Liver (tissue), 9 donors: ENCODE measurements around the gene TARS2. TPM values are rescaled to one million over a fixed set of nuclear protein-coding genes. Genes with fewer than 3 reads are reported as not detected.

ENCODE experiments used
- DNase-seq: peaks from one replicate; pipeline ENCODE4 v3.0.0-alpha.2; 2017; ENCODE audit warnings: low spot score
- H3K27ac ChIP-seq, 2 donors: one replicate each; pipeline ENCODE4 v1.7.0; 2013; ENCODE audit warnings: inconsistent platforms in 2 of 2, low read length in 2 of 2, control low read depth in 1 of 2, low read depth in 1 of 2, mild to moderate bottlenecking in 1 of 2
- H3K27me3 ChIP-seq, 4 donors: one replicate each; pipeline versions ENCODE4 v1.6.1 to v1.7.0; 2013; ENCODE audit warnings: low read length in 3 of 4, inconsistent platforms in 1 of 4, mild to moderate bottlenecking in 1 of 4, moderate library complexity in 1 of 4; ENCODE audit not compliant: control insufficient read depth in 4 of 4, insufficient read depth in 4 of 4
- H3K36me3 ChIP-seq, 4 donors: one replicate each; pipeline versions ENCODE4 v1.6.1 to v1.7.0; 2013; ENCODE audit warnings: low read length in 3 of 4, mild to moderate bottlenecking in 3 of 4, low read depth in 1 of 4, moderate library complexity in 1 of 4; ENCODE audit not compliant: control insufficient read depth in 4 of 4, insufficient read depth in 3 of 4
- H3K4me1 ChIP-seq, 4 donors: one replicate each; pipeline versions ENCODE4 v1.6.1 to v1.7.0; 2013; ENCODE audit warnings: low read length in 3 of 4, mild to moderate bottlenecking in 3 of 4, moderate library complexity in 1 of 4; ENCODE audit not compliant: control insufficient read depth in 4 of 4, insufficient read depth in 4 of 4
- H3K4me3 ChIP-seq, 3 donors: one replicate each; pipeline versions ENCODE4 v1.6.1 to v1.7.0; 2013; ENCODE audit warnings: low read length in 3 of 3, control low read depth in 1 of 3, low read depth in 1 of 3, mild to moderate bottlenecking in 1 of 3
- H3K9ac ChIP-seq, 2 donors: one replicate each; pipeline ENCODE4 v1.7.0; 2013; ENCODE audit warnings: low read length in 2 of 2, mild to moderate bottlenecking in 2 of 2, moderate library complexity in 2 of 2, control low read depth in 1 of 2, low read depth in 1 of 2
- H3K9me3 ChIP-seq, 4 donors: one replicate each; pipeline versions ENCODE4 v1.6.1 to v1.7.0; 2013; ENCODE audit warnings: low read length in 3 of 4; ENCODE audit not compliant: control insufficient read depth in 4 of 4
- EGR1 ChIP-seq, 2 donors: IDR thresholded peaks; 2 replicates each; pipeline ENCODE4 v1.6.1; 2016 to 2018; ENCODE audit warnings: antibody characterized with exemption in 2 of 2, low read depth in 2 of 2
- FOXA1 ChIP-seq: IDR thresholded peaks from 2 replicates; pipeline ENCODE4 v1.6.1; 2016; ENCODE audit warnings: antibody characterized with exemption
- FOXA2 ChIP-seq: IDR thresholded peaks from 2 replicates; pipeline ENCODE4 v1.6.1; 2016; ENCODE audit warnings: antibody characterized with exemption
- GABPA ChIP-seq, 2 donors: IDR thresholded peaks in 1 of 2; conservative IDR thresholded peaks in 1 of 2; 2 replicates each; pipeline ENCODE4 v1.6.1; 2016; ENCODE audit warnings: antibody characterized with exemption in 2 of 2, mild to moderate bottlenecking in 1 of 2, moderate library complexity in 1 of 2
- HNF4A ChIP-seq, 2 donors: conservative IDR thresholded peaks; 2 replicates each; pipeline ENCODE4 v1.6.1; 2016; ENCODE audit warnings: antibody characterized with exemption in 2 of 2, mild to moderate bottlenecking in 2 of 2
- HNF4G ChIP-seq: IDR thresholded peaks from 2 replicates; pipeline ENCODE4 v1.6.1; 2016; ENCODE audit warnings: antibody characterized with exemption
- JUND ChIP-seq, 2 donors: IDR thresholded peaks; 2 replicates each; pipeline ENCODE4 v1.6.1; 2016; ENCODE audit warnings: antibody characterized with exemption in 2 of 2
- RXRA ChIP-seq, 2 donors: IDR thresholded peaks; 2 replicates each; pipeline ENCODE4 v1.6.1; 2017 to 2018; ENCODE audit warnings: antibody characterized with exemption in 2 of 2, mild to moderate bottlenecking in 1 of 2
- SP1 ChIP-seq: IDR thresholded peaks from 2 replicates; pipeline ENCODE4 v1.6.1; 2018; ENCODE audit warnings: antibody characterized with exemption, mild to moderate bottlenecking
- TAF1 ChIP-seq: conservative IDR thresholded peaks from 2 replicates; pipeline ENCODE4 v1.6.1; 2016; ENCODE audit warnings: antibody characterized with exemption, mild to moderate bottlenecking
- YY1 ChIP-seq: IDR thresholded peaks from 2 replicates; pipeline ENCODE4 v1.6.1; 2016; ENCODE audit warnings: antibody characterized with exemption, mild to moderate bottlenecking
- WGBS: extraction: QIAGEN DNeasy Blood & Tissue Kit; methylation state at CpG from one replicate; pipeline ENCODE4 v1.1.7; 2013; 5-methylcytosine and 5-hydroxymethylcytosine counted together
- polyA plus RNA-seq, 2 donors: library from polyadenylated mRNA; stranded (reverse) in 1 of 2; unstranded in 1 of 2; fragments of 200-250 nt in 1 of 2; fragments of >200 nt in 1 of 2; fragmentation: Nextera tagmentation in 1 of 2; extraction: Ambion mirVana in 1 of 2; gene quantifications; one replicate each; pipeline versions ENCODE4 v1.2.1 to v1.2.3, GENCODE V29; 2013 to 2015
- total RNA-seq, 2 donors: library from RNA; depleted of rRNA; stranded (reverse); fragments of >200 nt; gene quantifications; one replicate each; pipeline ENCODE4 v1.2.3, GENCODE V29; 2014
- TF ChIP-seq, protein P1 (sequence below): IDR thresholded peaks from 2 replicates; pipeline ENCODE4 v1.6.1; 2016; ENCODE audit warnings: antibody characterized with exemption
- TF ChIP-seq, protein P2 (sequence below): IDR thresholded peaks from 2 replicates; pipeline ENCODE4 v1.6.1; 2016; ENCODE audit warnings: antibody characterized with exemption
- TF ChIP-seq, protein P3 (sequence below): IDR thresholded peaks from 2 replicates; pipeline ENCODE4 v1.6.1; 2016; ENCODE audit warnings: antibody characterized with exemption, mild to moderate bottlenecking
- TF ChIP-seq, protein P4 (sequence below): fragments of 150-350 bp; IDR thresholded peaks from 2 replicates; pipeline ENCODE4 v1.5.1; 2017; ENCODE audit warnings: improper control_type of control experiment, low read depth, low read length; ENCODE audit not compliant: missing input control
- TF ChIP-seq, protein P5 (sequence below): IDR thresholded peaks from 2 replicates; pipeline ENCODE4 v1.6.1; 2016; ENCODE audit warnings: antibody characterized with exemption
- donor health status: healthy.
- donor health status: healthy.
- donor health status: healthy.
- donor health status: healthy.
- donor health status: healthy.

The TARS2 gene
- total and polyA plus RNA-seq, 4 donors, result 10.9 to 20.8 (median 18.6) TPM

DNA sequence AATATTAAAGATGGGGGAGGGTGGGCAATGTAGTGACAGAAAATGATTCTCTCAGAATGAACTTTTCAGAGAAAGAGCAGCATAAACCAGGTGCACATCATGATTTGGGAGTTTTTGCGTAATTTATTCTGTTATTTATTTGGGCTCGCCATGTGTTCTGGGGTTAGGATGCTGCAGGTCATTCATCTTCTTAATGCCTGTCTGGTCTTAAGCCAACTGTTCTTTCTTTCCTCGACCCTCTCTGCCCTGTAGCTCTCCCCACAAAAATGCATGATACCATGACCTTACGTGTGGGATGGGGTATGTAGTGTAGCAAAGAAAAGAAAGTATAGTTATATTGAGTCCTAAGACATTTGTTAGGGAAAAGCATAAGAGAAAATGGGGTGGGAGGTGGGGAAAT lies 12.3 kb upstream of the TARS2 start:
- Histone ChIP-seq H3K27me3 (no peaks in the 10 kb centered on the region), H3K36me3 (peaks cover 5 to 20% (median 14%) of the 10 kb centered on the region in 4 donors), H3K4me3 (no peak overlapping the region), H3K9me3 (no peaks in the 10 kb centered on the region), H3K4me1 (peaks cover 16 to 49% (median 41%) of the 10 kb centered on the region in 4 donors), H3K27ac (peak overlapping the region in 1 of 2 donors; percentile 68), H3K9ac (no peak overlapping the region)
- TF ChIP-seq RXRA (IDR thresholded peaks at IDR 0.05), result peak; percentile 64 to 91
- TF ChIP-seq, protein P1, sequence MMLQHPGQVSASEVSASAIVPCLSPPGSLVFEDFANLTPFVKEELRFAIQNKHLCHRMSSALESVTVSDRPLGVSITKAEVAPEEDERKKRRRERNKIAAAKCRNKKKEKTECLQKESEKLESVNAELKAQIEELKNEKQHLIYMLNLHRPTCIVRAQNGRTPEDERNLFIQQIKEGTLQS, result no peak
- WGBS, result 47% methylated on average over 4 of the region's 4 CpGs
- no peak for DNase-seq

DNA sequence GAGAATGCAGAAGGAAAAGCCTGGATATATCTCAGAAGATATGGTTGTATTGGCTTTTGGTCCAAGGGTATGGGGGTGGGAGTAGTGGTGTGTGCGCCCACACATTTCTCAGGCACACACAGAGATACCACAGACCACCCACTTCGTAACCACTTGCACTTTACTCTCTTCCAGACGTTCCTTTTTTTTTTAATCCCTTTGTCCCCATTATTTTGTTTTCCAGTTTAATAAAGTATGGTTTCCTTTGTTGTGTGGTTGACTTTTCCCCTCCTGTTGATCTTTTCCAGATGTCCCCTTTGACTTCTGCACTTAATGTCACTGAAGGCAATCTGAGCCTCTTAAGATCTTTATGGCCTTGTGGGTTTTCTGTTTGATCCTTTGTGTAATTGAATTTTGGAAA lies 10.5 kb upstream of the TARS2 start:
- H3K27me3 ChIP-seq, result no peaks in the 10 kb centered on the region
- no peak for DNase-seq
- 86% methylated on average over 3 of the region's 3 CpGs for WGBS
- H3K4me1 ChIP-seq, result peaks cover 16 to 42% (median 36%) of the 10 kb centered on the region in 4 donors
- no peak overlapping the region for H3K9ac ChIP-seq
- H3K36me3 ChIP-seq, result peaks cover 0 to 8% (median 4%) of the 10 kb centered on the region in 4 donors
- H3K4me3 ChIP-seq, result no peak overlapping the region
- TF ChIP-seq, protein P2, sequence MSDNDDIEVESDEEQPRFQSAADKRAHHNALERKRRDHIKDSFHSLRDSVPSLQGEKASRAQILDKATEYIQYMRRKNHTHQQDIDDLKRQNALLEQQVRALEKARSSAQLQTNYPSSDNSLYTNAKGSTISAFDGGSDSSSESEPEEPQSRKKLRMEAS, result no peak
- TF ChIP-seq JUND (IDR thresholded peaks at IDR 0.05), result no peak
- no peak for TF ChIP-seq HNF4A (conservative IDR thresholded peaks at IDR 0.05)
- TF ChIP-seq GABPA (IDR thresholded peaks at IDR 0.05 in 1 of 2, conservative IDR thresholded peaks at IDR 0.05 in 1 of 2), result no peak
- no peak for TF ChIP-seq HNF4G
- TF ChIP-seq, protein P1, result no peak
- TF ChIP-seq FOXA2, result no peak
- no peak for TF ChIP-seq SP1
- TF ChIP-seq, protein P3, sequence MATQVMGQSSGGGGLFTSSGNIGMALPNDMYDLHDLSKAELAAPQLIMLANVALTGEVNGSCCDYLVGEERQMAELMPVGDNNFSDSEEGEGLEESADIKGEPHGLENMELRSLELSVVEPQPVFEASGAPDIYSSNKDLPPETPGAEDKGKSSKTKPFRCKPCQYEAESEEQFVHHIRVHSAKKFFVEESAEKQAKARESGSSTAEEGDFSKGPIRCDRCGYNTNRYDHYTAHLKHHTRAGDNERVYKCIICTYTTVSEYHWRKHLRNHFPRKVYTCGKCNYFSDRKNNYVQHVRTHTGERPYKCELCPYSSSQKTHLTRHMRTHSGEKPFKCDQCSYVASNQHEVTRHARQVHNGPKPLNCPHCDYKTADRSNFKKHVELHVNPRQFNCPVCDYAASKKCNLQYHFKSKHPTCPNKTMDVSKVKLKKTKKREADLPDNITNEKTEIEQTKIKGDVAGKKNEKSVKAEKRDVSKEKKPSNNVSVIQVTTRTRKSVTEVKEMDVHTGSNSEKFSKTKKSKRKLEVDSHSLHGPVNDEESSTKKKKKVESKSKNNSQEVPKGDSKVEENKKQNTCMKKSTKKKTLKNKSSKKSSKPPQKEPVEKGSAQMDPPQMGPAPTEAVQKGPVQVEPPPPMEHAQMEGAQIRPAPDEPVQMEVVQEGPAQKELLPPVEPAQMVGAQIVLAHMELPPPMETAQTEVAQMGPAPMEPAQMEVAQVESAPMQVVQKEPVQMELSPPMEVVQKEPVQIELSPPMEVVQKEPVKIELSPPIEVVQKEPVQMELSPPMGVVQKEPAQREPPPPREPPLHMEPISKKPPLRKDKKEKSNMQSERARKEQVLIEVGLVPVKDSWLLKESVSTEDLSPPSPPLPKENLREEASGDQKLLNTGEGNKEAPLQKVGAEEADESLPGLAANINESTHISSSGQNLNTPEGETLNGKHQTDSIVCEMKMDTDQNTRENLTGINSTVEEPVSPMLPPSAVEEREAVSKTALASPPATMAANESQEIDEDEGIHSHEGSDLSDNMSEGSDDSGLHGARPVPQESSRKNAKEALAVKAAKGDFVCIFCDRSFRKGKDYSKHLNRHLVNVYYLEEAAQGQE, result no peak
- no peak for TF ChIP-seq FOXA1
- no peak for TF ChIP-seq YY1
- no peak for TF ChIP-seq TAF1
- no peak for TF ChIP-seq EGR1 (IDR thresholded peaks at IDR 0.05; ENCODE audit: low read depth in 2 of 2)
- TF ChIP-seq RXRA (IDR thresholded peaks at IDR 0.05), result no peak
- TF ChIP-seq, protein P4, sequence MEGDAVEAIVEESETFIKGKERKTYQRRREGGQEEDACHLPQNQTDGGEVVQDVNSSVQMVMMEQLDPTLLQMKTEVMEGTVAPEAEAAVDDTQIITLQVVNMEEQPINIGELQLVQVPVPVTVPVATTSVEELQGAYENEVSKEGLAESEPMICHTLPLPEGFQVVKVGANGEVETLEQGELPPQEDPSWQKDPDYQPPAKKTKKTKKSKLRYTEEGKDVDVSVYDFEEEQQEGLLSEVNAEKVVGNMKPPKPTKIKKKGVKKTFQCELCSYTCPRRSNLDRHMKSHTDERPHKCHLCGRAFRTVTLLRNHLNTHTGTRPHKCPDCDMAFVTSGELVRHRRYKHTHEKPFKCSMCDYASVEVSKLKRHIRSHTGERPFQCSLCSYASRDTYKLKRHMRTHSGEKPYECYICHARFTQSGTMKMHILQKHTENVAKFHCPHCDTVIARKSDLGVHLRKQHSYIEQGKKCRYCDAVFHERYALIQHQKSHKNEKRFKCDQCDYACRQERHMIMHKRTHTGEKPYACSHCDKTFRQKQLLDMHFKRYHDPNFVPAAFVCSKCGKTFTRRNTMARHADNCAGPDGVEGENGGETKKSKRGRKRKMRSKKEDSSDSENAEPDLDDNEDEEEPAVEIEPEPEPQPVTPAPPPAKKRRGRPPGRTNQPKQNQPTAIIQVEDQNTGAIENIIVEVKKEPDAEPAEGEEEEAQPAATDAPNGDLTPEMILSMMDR, result no peak
- TF ChIP-seq, protein P5, sequence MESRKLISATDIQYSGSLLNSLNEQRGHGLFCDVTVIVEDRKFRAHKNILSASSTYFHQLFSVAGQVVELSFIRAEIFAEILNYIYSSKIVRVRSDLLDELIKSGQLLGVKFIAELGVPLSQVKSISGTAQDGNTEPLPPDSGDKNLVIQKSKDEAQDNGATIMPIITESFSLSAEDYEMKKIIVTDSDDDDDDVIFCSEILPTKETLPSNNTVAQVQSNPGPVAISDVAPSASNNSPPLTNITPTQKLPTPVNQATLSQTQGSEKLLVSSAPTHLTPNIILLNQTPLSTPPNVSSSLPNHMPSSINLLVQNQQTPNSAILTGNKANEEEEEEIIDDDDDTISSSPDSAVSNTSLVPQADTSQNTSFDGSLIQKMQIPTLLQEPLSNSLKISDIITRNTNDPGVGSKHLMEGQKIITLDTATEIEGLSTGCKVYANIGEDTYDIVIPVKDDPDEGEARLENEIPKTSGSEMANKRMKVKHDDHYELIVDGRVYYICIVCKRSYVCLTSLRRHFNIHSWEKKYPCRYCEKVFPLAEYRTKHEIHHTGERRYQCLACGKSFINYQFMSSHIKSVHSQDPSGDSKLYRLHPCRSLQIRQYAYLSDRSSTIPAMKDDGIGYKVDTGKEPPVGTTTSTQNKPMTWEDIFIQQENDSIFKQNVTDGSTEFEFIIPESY, result no peak
- no peak overlapping the region for H3K27ac ChIP-seq
- H3K9me3 ChIP-seq, result no peaks in the 10 kb centered on the region
